Neural progenitor cell (in vitro differentiated cells): ENCODE results near the gene NDE1.

Experiments
- CTCF ChIP-seq: fragments of 200-600 bp; sonication (generic); IDR thresholded peaks from 2 replicates; pipeline ENCODE4 v1.5.1; 2017; ENCODE audit warnings: antibody characterized with exemption, mild to moderate bottlenecking
- EZH2 ChIP-seq: fragments of 200-600 bp; sonication (generic); IDR thresholded peaks from 2 replicates; pipeline ENCODE4 v1.6.1; 2017; ENCODE audit warnings: antibody characterized with exemption, mild to moderate bottlenecking, moderate library complexity

- TF ChIP-seq CTCF (no peak), EZH2 (no peak)
Measured at GRCh38 chr16:15608398-15609285, 41.4 kb upstream of the NDE1 start.
